SH-SY5Y (cell line): ENCODE results near the gene SYNDIG1.

Experiments used
- GATA2 ChIP-seq: IDR thresholded peaks from 2 replicates; pipeline ENCODE4 v1.6.1; 2011; ENCODE audit warnings: mild to moderate bottlenecking, low read depth, low read length
- GATA3 ChIP-seq: IDR thresholded peaks from 2 replicates; pipeline ENCODE4 v1.6.1; 2011; ENCODE audit warnings: low read depth, mild to moderate bottlenecking, low read length, moderate library complexity

The SYNDIG1 gene

DNA sequence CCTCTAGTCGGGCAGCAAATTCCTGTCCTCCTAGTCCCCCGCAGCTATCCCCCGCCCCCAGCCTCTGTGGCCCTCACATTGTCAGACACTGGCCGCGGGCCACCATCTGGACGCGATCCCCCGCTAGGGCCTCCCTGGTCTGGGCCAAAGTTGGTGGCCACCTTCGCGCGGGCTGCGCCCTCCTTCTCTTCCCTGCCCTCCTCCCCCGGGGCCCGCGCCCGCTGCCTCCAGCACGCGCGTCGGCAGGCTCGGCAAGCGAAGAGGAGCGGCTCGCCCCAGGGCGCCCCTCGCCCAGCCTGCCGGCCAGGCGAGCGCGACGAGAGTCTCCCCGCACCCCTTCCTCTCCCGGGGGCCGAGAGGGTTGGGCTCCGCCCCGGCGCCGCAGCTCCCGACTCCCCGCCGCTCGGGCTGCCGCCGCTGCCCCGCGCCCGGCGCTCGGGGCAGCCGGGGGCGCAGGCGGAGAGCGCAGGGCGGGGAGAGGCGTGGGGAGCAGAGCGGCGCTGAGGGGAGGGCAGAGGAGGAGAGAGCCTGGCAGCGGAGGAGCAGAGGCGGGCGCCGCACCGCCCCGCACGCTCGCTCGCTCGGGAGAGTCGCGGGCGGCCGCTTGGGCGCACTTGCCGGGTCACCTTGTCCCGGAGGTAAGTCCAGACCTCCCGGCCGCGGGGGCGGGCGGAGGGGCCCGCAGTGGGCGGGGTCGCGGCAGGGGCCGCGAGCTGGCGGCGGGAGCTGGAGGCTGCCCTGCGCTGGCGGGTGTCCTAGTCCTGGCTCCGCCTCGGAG, at the start of gene SYNDIG1:
SYNDIG1 (plus strand) TSS at position 514 of the 778 bp plus-strand sequence. CDS start 73,469 bp downstream, outside the sequence.
- TF ChIP-seq GATA3 (no peak), GATA2 (no peak)

DNA sequence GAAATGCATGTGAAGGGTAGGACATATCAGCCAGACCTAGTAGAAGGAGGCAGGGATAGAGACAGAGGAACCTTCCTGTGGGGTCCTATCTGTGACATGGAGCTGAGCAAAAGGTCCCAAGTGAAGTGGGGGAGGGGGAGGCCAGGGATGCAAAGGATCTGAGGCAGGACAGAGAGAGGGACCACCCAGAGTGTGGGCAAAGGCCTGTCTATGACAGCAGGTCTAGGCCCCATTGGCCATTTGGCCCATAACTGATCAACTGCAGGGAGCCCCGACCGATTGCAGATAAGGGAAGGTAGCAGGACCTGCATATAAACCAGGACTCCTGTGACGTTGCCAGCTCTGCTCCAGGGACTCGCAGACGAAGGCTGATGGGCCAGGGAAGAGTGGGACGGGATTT, 49.6 kb upstream of the SYNDIG1 start:
- no peak for TF ChIP-seq GATA2
- TF ChIP-seq GATA3 = no peak

DNA sequence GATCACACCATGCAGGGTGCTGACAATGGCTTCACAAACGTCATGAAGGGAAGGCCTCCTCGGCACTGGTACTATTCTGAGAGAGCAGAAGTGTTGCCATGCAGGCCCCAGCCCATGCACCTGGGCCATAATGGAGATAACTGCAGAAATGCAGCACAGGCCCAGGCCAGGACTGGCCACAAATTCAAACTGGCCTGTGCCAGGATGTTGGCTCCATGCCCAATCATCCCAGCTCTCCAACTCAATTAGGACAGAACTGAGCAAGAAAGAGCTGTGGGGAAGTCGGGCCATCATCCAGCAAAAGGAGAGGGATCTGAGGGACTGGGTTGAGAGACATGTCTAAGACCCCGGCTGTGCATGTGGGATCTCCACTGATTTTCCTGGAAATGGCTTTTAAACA, 48.9 kb upstream of the SYNDIG1 start:
- TF ChIP-seq GATA2 = no peak
- no peak for TF ChIP-seq GATA3

DNA sequence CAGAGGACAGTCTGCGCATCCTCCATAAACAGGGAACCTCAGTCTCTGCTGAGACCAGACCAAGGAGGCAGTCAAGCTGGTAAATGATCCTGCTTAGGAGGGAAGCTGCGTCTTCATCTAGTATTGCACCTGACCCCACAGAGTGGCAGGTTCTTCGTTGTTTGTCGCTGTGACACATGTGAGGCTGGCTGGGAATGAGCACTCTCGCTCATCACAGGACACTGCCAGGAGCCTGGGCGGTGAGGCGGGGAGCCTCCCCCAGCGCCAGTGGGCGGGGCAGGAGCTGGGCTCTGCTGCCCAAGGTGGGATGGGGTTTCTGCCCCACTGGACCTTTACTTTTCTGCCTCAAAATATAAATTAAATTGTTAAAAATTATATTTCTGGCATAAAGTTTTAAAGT, 48.4 kb upstream of the SYNDIG1 start:
- TF ChIP-seq GATA2 (no peak), GATA3 (no peak)

DNA sequence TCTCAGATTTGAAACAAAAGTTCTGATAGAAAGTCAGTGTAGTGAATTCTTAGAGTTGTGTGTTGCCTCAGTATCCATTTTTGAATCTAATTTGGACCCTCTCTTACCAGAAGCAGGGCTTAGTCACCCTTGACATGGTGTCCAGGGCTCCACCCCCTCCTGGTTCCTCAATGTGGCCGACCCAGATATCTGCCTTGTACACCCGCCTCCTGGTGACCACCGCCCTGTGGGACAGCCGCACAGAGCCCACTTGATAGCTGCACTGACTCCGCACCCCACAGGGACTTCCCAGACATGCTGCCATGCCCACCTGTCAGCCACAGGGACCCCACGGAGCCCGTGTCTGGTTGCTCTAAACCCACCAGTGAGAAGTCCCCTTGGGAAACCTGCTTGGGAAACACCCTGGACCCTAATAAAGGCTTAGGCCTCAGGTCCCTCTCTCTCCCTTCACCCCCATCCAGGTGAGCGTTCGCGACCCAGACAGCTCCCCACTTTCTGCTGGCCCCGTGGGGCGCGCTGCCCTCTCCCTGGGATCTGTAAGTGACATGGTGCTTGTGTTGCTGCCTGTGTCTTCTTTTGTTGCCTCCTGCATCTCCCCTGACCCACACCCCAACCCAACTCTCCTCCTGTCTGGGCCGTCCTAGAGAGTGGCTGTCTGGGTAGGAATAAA, 47.2 kb upstream of the SYNDIG1 start:
- TF ChIP-seq GATA2 (no peak), GATA3 (no peak)

DNA sequence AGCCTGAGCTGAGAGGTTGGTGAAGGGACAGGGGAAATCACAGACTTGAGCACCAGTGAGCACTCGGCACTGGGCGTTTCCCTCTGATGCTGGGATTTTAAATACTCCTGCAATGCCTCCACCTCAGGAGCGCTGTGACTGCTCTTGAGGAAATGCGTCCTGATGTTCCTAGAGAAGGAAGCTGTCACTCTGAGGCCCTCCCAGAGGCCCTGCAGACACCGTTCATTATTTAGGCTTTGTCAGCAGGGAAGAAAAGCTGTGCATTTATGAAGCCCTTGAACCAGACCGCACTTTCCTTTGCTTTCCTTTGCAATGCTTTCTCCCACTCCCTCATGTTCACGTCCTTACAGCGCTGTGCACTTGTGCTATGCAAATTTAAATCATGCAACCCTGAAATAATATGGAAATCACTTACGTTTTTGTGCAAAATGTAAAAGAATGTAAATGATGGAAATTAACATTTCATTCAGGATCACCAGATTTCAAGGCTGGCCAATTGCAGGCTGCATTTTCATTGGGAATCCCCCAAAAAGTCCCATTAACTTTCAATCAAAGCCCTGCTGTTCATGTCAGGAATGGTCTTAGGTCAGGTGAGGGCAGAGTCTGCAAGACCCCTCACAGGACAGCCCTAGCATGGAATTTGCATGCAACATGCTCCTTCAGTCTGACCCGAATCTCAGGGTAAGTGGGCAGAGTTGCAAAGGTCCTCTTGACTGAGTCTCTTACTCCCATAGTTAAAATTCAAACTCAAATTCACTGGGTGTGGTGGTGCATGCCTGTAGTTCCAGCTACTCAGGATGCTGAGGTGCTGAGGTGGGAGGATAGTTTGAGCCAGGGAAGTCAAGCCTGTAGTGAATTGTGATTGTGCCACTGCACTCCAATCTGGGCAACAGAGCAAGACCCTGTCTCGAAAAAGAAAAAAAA, 45.8 kb upstream of the SYNDIG1 start:
- no peak for TF ChIP-seq GATA2
- TF ChIP-seq GATA3 = no peak

DNA sequence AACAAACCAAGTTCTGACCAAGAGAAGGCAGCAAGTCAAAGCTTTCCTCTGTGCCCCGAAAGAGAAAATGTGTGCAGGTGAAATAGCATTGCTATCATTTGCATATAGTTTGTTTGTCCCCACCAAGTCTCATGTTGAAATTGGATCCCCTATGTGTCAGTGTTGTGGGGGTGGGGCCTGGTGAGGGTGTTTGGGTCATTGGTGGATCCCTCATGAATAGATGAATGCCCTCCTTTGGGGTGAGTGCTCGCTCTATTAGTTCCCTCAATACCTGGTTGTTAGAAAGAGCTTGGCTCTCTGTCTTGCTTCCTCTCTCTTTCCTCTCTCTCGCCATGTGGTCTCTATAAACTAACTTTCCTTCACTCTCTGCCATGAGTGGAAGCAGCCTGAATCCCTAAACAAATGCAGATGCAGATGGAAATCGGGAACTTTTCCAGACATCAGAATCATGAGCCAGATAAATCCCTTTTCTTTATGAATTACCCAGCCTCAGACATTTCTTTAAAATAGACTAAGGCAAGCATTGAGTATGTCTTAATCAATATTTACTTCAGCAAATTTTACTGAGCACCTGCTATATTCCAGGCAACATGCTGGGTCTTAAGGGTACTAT, 43.8 kb upstream of the SYNDIG1 start:
- TF ChIP-seq GATA3 (no peak), GATA2 (no peak)

DNA sequence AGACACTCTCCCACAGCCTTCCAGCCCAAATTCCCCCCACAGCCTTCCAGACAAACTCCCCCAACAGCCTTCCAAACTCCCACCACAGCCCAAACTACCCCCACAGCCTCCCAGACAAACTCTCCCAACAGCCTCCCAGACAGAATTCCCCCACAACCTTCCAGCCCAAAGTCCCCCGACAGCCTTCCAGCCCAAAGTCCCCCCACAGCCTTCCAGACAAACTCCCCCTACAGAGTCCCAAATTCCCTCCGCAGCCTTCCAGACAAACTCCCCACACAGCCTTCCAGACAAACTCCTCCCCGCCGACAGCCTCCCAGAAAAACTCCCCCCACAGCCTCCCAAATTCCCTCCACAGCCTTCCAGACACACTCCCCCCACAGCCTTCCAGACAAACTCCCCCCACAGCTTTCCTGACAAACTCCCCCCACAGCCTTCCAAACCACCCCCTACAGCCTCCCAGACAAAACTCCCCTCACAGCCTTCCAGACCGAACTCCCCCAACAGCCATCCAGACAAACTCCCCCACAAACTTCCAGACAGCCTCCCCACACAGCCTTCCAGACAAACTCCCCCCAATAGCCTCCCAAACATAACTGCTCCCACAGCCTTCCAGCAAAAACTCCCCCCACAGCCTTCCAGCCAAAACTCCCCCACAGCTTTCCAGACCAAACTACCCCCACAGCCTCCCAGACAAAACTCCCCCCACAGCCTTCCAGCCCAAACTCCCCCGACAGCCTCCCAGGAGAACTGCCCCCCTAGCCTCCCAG, 38.0 kb upstream of the SYNDIG1 start:
- TF ChIP-seq GATA2 (no peak), GATA3 (no peak)

DNA sequence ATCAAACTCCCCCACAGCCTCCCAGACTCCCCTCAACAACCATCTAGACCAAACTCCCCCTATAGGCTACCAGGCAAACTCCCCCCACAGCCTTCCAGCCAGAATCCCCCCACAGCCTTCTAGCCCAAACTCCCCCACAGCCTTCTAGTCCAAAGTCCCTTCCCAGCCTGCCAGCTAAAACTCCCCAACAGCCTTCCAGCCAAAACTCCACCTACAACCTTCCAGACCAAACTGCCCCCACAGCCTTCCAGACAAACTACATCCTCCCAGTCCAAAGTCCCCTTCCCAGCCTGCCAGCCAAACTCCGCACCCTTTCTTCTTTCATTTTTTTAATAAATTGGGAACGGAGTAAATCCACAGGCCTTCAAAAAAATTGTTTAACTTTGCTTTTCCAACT, 37.4 kb upstream of the SYNDIG1 start:
- TF ChIP-seq GATA3 = no peak
- TF ChIP-seq GATA2 = no peak

DNA sequence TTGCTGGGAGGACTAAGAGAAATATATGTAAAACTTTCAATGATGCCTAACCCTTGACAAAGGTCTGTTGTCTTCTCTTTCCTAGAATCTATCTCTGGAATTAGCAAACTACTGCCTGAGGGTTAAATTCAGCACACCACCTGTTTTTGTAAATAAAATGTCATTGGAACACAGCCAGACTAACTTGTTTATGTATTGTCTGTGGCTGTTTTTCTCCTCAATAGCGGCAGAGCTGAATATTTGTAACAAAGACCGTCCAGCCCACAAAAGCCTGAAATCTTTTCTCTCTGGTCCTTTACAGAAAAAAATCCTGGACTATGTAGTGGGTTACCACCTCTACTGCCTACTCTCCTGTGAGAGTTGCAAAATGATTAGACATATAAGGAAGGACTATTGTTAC, 33.3 kb upstream of the SYNDIG1 start:
- TF ChIP-seq GATA3 (no peak), GATA2 (no peak)

DNA sequence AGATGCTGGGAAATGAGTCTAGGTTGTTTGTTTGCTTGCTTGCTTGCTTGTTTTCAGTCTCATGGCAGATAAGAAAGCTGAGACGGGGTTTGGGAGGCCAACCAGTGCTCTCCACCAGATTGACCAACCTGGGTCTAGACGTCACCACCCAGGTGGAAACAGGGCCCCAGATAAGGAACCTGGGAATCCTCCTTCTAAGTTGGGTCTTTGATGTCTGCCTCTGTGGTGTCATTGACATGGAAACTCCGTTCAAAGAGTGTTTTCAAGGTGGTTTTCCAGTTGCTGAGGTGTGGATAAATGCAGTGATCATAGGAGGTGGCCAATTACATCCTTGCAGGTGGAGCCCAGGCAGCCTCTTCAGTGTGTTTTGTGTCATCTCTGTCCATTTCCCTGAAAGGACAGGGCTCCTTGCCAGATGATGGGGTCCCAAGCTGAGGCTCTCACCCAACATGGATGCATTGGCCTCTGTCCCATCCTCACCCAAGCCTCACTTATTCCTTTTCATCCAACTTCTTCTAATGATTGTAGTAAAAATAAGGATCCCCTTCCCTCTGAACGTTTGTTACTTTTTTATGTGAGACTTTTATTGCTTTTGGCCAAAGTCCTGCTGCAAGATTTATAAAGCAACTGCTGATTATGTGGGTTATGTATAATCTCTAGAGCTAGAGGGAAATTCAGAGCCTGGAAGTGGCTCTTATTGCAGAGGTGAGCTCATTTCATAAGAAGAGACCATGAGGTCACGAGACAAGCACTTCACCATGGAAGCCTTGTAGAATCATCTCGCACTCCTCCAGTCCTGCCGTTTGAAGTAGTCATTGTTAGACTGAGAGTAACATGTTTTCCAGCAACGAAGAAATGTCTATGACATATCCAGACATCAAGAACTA, 32.0 kb upstream of the SYNDIG1 start:
- no peak for TF ChIP-seq GATA3
- no peak for TF ChIP-seq GATA2

DNA sequence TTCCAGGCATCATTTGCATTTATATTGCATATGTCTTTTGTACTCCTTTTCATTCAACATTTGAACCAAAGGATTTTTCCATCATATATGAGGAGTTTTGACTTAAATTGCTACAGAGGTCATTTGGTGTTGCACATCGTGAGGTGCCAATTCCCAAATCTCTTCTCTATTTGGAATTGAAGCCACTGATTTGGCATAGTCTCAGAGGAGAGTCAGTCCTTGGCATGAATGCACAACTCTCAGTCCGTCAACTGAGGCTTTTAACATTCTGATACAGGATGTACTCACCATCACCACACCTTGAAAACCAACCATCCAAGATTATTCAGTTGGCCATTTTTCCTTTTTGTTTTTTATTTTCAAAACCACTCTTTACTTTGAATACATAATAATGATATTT, 31.1 kb upstream of the SYNDIG1 start:
- TF ChIP-seq GATA3 (no peak), GATA2 (no peak)
